T-helper 22 cell (primary cell): ENCODE data around the gene WDR35.

ENCODE experiments used
- DNase-seq: peaks from one replicate; pipeline ENCODE4 v3.0.0-alpha.2; 2020; ENCODE audit warnings: low read depth

Gene WDR35

DNA sequence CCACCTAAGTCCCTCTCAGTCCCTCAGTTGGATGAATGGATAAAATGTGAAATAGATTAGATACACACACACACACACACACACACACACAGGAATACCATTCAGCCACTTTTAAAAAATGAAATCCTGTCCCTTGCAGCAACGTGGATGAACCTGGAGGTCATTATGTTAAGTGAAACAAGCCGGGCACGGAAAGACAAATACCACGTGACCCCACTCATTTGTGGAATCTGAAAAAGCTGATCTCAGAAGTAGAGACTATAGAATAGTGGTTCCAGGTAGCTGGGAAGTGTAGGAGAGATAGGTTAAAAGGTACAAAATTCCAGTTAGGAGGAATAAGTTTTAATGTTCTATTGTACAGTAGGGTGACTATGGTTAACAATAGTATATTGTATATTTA, 119.1 kb downstream of the WDR35 start:
- no peak for DNase-seq

DNA sequence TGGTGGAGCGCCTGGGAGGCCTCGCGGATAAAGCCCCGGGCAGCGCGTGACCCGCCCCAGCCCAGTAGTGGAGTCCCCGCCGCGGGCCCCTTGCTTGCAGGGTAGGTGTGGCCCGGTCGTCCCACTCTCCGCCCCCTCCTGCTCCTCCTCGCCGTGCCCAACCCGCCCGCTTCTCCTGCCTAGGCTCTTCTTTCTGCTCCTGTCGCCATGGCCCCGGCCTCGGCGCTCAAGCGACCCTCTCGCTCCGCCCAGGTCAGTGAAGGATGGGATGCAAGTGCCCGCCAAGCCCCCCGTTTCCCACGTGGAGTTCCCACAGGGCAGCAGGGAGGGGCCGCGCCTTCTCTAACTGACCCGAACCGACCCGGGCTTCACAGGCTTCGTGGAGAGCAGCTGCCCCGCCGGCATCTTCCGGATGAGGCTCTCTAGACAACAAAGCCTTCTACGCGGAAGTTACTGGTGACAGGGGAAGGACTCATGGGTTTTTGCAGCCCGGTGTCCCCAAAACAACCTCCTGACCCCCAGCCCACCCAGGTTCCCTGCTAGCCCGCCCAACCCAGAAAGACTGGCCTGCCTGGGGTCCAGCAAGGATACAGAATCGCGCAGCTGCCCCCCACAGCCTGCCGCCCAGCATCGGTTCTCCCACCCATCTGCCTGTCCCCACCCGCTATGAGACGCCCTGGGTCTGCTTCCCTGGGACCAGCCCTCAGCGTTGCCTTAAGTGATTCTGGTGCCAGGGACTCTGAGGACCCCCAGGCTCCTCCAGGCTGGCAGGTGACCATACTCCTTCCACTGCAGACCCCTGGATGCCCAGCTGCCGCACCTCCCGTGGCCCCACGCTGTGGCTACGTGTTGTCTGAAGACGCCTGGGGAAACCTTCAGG, 121.0 kb downstream of the WDR35 start:
- DNase-seq = peak; percentile 32

DNA sequence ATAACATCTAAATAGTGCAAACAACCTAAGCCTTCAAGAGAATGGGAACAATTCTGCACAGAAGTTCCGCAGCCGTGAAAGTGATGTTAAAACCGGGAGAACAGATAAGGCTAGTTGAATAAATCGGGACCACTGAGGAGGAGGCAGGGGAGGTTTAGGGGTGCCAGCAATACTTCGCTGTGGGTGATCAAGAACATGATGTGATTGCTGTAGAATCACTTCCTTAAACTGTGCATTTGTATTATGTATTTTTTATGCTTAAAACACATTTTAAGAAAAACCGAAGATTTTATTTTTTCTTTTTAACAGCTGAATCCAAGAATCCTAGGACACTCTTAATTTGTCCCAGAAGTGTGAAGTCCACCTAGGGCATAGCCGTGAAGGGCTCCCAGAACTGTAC, 121.7 kb downstream of the WDR35 start:
- DNase-seq = no peak

DNA sequence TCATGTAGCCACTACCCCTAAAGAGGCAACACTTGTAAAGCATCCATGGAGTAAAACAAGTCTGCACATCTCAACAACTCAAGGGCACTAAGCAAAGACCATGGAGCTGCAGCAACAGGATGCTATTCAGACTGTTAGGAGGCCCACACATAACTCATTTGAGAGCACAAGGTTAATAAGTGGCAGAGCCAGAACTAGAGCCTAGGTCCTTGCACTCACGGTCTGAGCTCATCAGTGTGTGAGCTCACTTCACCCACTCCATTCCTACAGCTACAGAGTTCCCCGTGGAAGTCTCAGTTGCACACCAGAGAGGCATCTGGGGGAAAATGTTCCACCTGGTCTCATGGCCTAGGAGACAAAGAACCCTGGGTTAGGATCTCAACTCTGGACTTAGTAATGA, 123.1 kb downstream of the WDR35 start:
- no peak for DNase-seq

DNA sequence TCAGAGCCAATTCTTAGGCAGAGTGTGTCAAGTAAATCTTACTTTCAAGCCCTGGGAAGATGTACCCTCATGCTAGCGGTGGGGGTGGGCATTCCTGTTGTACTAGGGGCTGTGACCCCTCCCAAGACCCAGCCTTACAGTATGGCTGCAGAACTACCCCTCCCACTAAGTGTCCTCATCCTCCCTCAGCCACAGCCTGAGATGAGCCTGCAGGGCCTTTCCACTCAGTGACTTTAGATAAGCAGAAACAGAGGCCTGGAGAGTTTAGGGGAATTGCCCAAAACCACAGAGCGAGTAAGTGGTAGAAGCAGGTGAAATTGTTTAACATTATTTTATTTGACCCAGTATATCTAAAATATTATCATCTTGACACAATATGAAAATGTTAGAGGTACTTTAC, 124.8 kb downstream of the WDR35 start:
- no peak for DNase-seq

DNA sequence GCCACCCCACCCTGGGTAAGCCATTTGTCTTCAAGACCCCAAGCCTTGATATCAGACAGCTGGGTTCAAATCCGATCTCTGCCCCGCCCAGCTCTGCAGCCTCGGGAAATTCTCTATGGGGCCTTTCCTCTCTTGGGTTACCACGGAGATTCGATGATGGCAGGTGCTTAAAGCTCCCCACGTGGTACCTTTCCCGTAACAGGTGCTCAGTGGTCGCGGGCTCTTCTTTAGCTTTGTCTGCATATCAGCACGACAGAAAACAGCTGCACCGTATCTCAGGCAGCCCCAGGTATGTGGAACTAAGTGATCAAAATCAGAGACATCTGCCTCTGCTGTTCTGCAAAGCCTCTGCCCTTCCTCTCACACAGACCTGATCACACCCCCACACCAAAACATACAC, 125.5 kb downstream of the WDR35 start:
- no peak for DNase-seq

DNA sequence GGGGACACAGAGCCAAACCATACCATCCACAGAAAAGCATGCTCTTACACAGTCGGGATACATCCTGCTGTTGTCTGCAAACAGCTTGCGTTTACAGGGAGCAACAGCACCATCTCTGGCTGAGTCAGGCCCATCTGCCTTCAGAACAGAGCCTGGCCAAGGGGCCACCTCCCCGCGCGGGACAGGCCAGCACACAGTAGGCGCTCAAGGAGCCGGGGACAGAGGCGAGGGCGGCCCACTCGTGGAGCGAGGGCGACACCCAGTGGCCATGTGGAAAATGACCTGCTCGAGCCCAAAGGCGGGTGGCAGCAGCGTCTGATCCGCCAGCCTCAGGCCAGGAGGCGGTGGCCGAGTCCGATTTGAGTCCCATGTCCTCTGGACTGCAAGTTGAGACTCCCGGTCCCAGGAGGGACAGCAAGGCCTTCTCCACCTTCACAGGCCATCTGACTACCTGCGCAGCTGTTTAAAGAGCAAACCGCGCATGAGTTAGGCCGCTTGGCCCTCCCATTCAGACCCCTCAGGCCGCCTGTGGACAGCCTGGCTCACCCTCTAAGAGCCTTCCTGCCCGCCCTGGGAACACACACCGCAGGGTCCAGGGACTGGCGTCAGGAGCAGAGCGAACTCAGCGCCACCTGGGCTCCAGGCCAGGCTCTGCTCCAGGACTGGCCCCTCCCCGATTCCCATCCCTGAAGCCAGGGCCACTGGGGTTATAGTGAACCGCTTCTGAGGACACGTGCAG, 126.4 kb downstream of the WDR35 start:
- DNase-seq = peak; percentile 19

DNA sequence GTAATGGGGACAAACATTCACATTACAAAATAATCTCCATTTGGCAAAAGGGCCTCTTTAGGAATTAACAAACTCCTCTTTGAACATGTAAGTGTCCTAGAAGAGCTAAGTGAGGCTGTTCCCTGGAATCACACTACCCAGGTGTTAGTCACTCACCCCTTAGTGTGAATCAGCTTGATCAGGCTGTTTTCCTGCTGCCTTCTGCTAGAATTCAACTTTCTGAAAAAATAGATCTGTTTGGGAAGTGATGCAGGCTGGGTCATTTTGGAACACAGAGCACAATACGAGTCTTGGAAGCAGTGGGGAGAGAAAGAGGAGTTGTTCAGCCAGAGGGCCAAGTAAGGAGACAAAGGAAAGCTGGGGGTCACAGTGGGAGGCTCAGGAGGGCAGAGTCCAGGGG, 128.1 kb downstream of the WDR35 start:
- DNase-seq = no peak
